PC-9 (cell line): ENCODE results near the gene SLC26A2. TPM values are rescaled to one million over a fixed set of nuclear protein-coding genes. Genes with fewer than 3 reads are reported as not detected.

ENCODE experiments used
- BruUV-seq: library from RNA; stranded (reverse); fragments of 400-500 nt; replicated peaks from 2 replicates; lab custom pipeline; 2021; lab: Mats Ljungman, UMichigan
- CTCF ChIA-PET: fragments of 300-600 bp; sonication (Branson Sonifier 250); formaldehyde crosslinking; loops from one replicate; lab custom pipeline; 2022; ENCODE audit warnings: antibody characterized with exemption; lab: Charles Lee
- POLR2A ChIA-PET: fragments of 300-600 bp; sonication (Branson Sonifier 250); formaldehyde crosslinking; loops from one replicate; lab custom pipeline; 2022; ENCODE audit warnings: antibody characterized with exemption; ENCODE audit not compliant: unreplicated experiment; lab: Charles Lee
- DNase-seq, 2 experiments: peaks; one replicate each; pipeline versions ENCODE4 v3.0.0 to v3.0.0-alpha.2; 2015 to 2022; ENCODE audit warnings: mixed read lengths in 1 of 2
- H2AFZ ChIP-seq: fragments of 200-600 bp; sonication (generic); 2 replicates; pipeline ENCODE4 v1.8.1; 2017; ENCODE audit warnings: antibody characterized with exemption
- H3F3A ChIP-seq: fragments of 200-600 bp; sonication (generic); 2 replicates; pipeline ENCODE4 v1.8.1; 2017; ENCODE audit warnings: antibody characterized with exemption, mild to moderate bottlenecking, low read depth; ENCODE audit not compliant: insufficient read depth
- H3K27ac ChIP-seq: fragments of 200-600 bp; sonication (generic); 2 replicates; pipeline ENCODE4 v1.6.1; 2016; ENCODE audit warnings: mixed run types
- H3K27me3 ChIP-seq: fragments of 200-600 bp; sonication (generic); 2 replicates; pipeline ENCODE4 v1.6.1; 2016; ENCODE audit warnings: low read depth, mixed run types; ENCODE audit not compliant: insufficient read depth
- H3K36me3 ChIP-seq: fragments of 200-600 bp; sonication (generic); 2 replicates; pipeline ENCODE4 v1.6.1; 2016; ENCODE audit warnings: low read depth, mixed run types
- H3K4me1 ChIP-seq: fragments of 200-600 bp; sonication (generic); replicated peaks from 2 replicates; pipeline ENCODE4 v1.6.1; 2016; ENCODE audit warnings: mixed run types; ENCODE audit not compliant: insufficient read depth
- H3K4me2 ChIP-seq: fragments of 200-600 bp; sonication (generic); 2 replicates; pipeline ENCODE4 v1.6.1; 2017; ENCODE audit warnings: mixed run types
- H3K4me3 ChIP-seq: fragments of 200-600 bp; sonication (generic); 2 replicates; pipeline ENCODE4 v1.6.1; 2016; ENCODE audit warnings: mixed run types
- H3K79me2 ChIP-seq: fragments of 200-600 bp; sonication (generic); 2 replicates; pipeline ENCODE4 v1.6.1; 2017; ENCODE audit warnings: low read depth, mixed run types
- H3K9me2 ChIP-seq: fragments of 200-600 bp; sonication (generic); 2 replicates; pipeline ENCODE4 v1.8.1; 2017; ENCODE audit warnings: mild to moderate bottlenecking; ENCODE audit not compliant: insufficient read depth
- H3K9me3 ChIP-seq: fragments of 200-600 bp; sonication (generic); 2 replicates; pipeline ENCODE4 v1.8.1; 2016; ENCODE audit warnings: low read depth; ENCODE audit not compliant: insufficient read depth
- H4K20me1 ChIP-seq: fragments of 200-600 bp; sonication (generic); 2 replicates; pipeline ENCODE4 v1.8.1; 2017; ENCODE audit not compliant: insufficient read depth
- CTCF ChIP-seq: fragments of 200-600 bp; sonication (generic); conservative IDR thresholded peaks from 2 replicates; pipeline ENCODE4 v1.6.1; 2017; ENCODE audit warnings: mixed run types, antibody characterized with exemption, mild to moderate bottlenecking, moderate library complexity
- EZH2 ChIP-seq: fragments of 200-600 bp; sonication (generic); IDR thresholded peaks from 2 replicates; pipeline ENCODE4 v1.8.0; 2017; ENCODE audit warnings: antibody characterized with exemption, low read depth
- intact Hi-C: fragments of 100-400 bp; cut with micrococcal nuclease; formaldehyde crosslinking; loops from one replicate; pipeline ENCODE4 v1.10.0; 2022; ENCODE audit not compliant: unreplicated experiment
- total RNA-seq: library from RNA; stranded (reverse); gene quantifications from 2 replicates; pipeline ENCODE4 v1.2.3, GENCODE V29; 2021

Gene SLC26A2
- total RNA-seq, 1 experiment from 2014 or later, result 13.5 TPM

GRCh38 chr5:149939546-149939945 lies 21.0 kb upstream of the SLC26A2 start:
- no peak for TF ChIP-seq EZH2
- no peak for TF ChIP-seq CTCF
- peak; percentile 36 to 86 for DNase-seq
- Histone ChIP-seq H3K4me2 (peak overlapping the region; percentile 81), H2AFZ (no peak overlapping the region), H4K20me1 (no peaks in the 10 kb centered on the region), H3K4me1 (peaks cover 59% of the 10 kb centered on the region), H3K27me3 (no peaks in the 10 kb centered on the region), H3K27ac (peak overlapping the region; percentile 99), H3F3A (peaks cover 44% of the 10 kb centered on the region), H3K9me2 (no peaks in the 10 kb centered on the region), H3K4me3 (peak overlapping the region; percentile 38; the same call in 1 of the 2 replicates), H3K79me2 (no peaks in the 10 kb centered on the region), H3K9me3 (no peaks in the 10 kb centered on the region), H3K36me3 (no peaks in the 10 kb centered on the region)
- ChIA-PET CTCF (interaction anchor here (0.7 to 1.4 kb wide), 4 partner anchors 20 to 100 kb away, joined by 4 to 5 read pairs (median 4); no protein-coding TSS in a partner anchor), POLR2A (interaction anchor here (0.6 to 1.3 kb wide), 6 partner anchors 18 to 963 kb away, joined by 3 to 15 read pairs (median 6); partner anchors contain the start of gene SLC26A2)
- no TSS peak for BruUV-seq
- intact Hi-C loops, result loop anchor here (1.0 to 2.0 kb wide), 5 partner anchors 21 to 333 kb away; partner anchors contain the start of gene SLC26A2

- ChIA-PET POLR2A (interaction anchor here (0.5 to 1.3 kb wide), 5 partner anchors 19 to 963 kb away, joined by 3 to 15 read pairs (median 5); partner anchors contain the start of gene SLC26A2), CTCF (interaction anchor here (0.7 to 1.4 kb wide), 3 partner anchors 20 to 101 kb away, joined by 3 to 5 read pairs (median 5); no protein-coding TSS in a partner anchor)
- Histone ChIP-seq H3K4me2 (peak overlapping the region; percentile 81), H3K79me2 (no peaks in the 10 kb centered on the region), H3K36me3 (no peaks in the 10 kb centered on the region), H3K4me1 (peaks cover 59% of the 10 kb centered on the region), H3K27ac (peak overlapping the region; percentile 99), H4K20me1 (no peaks in the 10 kb centered on the region), H3K9me3 (no peaks in the 10 kb centered on the region), H3F3A (peaks cover 44% of the 10 kb centered on the region), H2AFZ (no peak overlapping the region), H3K27me3 (no peaks in the 10 kb centered on the region), H3K4me3 (peak overlapping the region; percentile 38; the same call in 1 of the 2 replicates), H3K9me2 (no peaks in the 10 kb centered on the region)
- DNase-seq, result peak in 1 of 2 experiments; percentile 57
- intact Hi-C loops, result no loop called here
- no TSS peak for BruUV-seq
- TF ChIP-seq CTCF, result no peak
- TF ChIP-seq EZH2, result no peak
Observed at GRCh38 chr5:149940077-149940574, 20.4 kb upstream of the SLC26A2 start.

GRCh38 chr5:149940941-149941644 lies 19.5 kb upstream of the SLC26A2 start:
- BruUV-seq, result no TSS peak
- no peak for DNase-seq

More at GRCh38 chr5:149940941-149941644, 19.5 kb upstream of the SLC26A2 start:
- no peaks in the 10 kb centered on the region for H3K36me3 ChIP-seq
- H3K27ac ChIP-seq, result peak overlapping the region; percentile 99
- intact Hi-C loops, result no loop called here
- H3K9me2 ChIP-seq, result no peaks in the 10 kb centered on the region
- no peak for TF ChIP-seq EZH2
- no peak for TF ChIP-seq CTCF
- no peaks in the 10 kb centered on the region for H3K79me2 ChIP-seq
- POLR2A ChIA-PET, result interaction anchor here (0.5 kb wide), 1 partner anchor 21 kb away, joined by 3 read pairs; no protein-coding TSS in a partner anchor
- peak overlapping the region; percentile 81; the same call in 1 of the 2 replicates for H3K4me2 ChIP-seq
- H3F3A ChIP-seq, result peaks cover 44% of the 10 kb centered on the region
- CTCF ChIA-PET, result interaction anchor here (0.7 kb wide), 1 partner anchor 102 kb away, joined by 3 read pairs; no protein-coding TSS in a partner anchor
- H3K9me3 ChIP-seq, result no peaks in the 10 kb centered on the region
- H4K20me1 ChIP-seq, result no peaks in the 10 kb centered on the region
- H3K27me3 ChIP-seq, result no peaks in the 10 kb centered on the region
- peaks cover 53% of the 10 kb centered on the region for H3K4me1 ChIP-seq
- no peak overlapping the region for H2AFZ ChIP-seq
- H3K4me3 ChIP-seq, result no peak overlapping the region
